GM21390 (cell line): ENCODE data around the gene TRIM26.
"Not testable (repeated sequence)": the region's sequence is repeated elsewhere in the genome, so short reads cannot be mapped to it uniquely, and the experiment has no call there.

Source experiments
- ATAC-seq: cut with Tn5 transposase; IDR thresholded peaks from one replicate; pipeline ENCODE4 v1.9.1; 2021; ENCODE audit not compliant: unreplicated experiment

TRIM26 gene

DNA sequence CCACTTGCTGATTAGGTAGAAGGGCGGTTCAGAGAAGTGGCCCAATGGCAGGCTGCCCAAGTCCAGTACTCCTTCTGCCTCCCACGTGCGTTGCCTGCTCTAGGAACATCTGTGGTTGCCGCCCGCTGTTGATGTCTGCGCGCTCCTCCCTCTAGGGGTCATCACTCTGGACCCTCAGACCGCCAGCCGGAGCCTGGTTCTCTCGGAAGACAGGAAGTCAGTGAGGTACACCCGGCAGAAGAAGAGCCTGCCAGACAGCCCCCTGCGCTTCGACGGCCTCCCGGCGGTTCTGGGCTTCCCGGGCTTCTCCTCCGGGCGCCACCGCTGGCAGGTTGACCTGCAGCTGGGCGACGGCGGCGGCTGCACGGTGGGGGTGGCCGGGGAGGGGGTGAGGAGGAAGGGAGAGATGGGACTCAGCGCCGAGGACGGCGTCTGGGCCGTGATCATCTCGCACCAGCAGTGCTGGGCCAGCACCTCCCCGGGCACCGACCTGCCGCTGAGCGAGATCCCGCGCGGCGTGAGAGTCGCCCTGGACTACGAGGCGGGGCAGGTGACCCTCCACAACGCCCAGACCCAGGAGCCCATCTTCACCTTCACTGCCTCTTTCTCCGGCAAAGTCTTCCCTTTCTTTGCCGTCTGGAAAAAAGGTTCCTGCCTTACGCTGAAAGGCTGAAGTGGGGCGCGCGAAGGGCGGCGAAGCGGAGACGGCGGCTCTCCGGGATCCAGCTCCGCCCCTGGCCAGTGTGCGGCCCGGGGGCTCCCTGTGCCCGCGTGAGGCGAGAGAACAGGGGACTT lies 41.3 kb downstream of the TRIM26 start:
- ATAC-seq = no peak

GRCh38 chr6:30169658-30170614 lies 43.3 kb downstream of the TRIM26 start:
- ATAC-seq = no peak

DNA sequence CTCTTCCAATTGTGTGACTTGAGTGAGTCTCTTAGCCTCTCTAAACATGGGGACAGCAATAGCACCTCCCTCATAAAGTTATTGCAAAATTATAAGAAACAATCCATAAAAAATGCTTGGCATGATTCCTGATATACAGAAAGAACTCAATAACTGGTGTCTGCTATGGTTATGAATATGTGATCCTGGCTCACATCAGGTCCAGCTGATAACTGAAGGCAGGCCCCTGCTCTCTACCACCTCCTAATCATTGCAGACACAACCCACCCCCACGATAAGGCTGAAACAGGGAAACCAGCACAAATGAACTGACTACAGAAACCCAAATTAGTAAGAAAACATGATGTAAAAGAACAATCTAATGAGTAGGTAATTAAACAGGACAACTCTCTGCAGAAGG lies 44.5 kb downstream of the TRIM26 start:
- no peak for ATAC-seq

- no peak for ATAC-seq
Observed at GRCh38 chr6:30167101-30167500, 46.1 kb downstream of the TRIM26 start.

GRCh38 chr6:30165238-30165637 lies 48.0 kb downstream of the TRIM26 start:
- not testable (repeated sequence) for ATAC-seq

DNA sequence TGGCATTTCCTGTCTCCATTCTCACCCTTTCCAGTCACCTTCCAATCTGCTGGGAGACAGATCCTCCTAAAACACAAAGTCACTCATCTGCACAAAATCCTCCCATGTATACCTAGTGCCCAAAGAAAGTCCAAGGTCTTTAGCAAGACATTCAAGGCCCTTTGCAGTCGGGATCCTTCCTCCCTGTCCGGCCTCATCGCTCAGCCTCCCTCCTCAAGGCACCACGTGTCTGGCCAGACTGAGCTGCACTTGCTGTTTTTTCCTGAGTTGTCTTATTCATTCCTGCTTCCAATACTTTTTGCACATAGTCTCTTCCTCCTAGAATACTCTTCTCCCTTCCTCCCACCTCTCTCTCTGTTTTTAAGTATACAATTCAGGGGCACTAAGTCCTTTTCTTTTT lies 48.5 kb downstream of the TRIM26 start:
- no peak for ATAC-seq

- ATAC-seq = no peak
Observed at GRCh38 chr6:30163918-30164654, 49.1 kb downstream of the TRIM26 start.

DNA sequence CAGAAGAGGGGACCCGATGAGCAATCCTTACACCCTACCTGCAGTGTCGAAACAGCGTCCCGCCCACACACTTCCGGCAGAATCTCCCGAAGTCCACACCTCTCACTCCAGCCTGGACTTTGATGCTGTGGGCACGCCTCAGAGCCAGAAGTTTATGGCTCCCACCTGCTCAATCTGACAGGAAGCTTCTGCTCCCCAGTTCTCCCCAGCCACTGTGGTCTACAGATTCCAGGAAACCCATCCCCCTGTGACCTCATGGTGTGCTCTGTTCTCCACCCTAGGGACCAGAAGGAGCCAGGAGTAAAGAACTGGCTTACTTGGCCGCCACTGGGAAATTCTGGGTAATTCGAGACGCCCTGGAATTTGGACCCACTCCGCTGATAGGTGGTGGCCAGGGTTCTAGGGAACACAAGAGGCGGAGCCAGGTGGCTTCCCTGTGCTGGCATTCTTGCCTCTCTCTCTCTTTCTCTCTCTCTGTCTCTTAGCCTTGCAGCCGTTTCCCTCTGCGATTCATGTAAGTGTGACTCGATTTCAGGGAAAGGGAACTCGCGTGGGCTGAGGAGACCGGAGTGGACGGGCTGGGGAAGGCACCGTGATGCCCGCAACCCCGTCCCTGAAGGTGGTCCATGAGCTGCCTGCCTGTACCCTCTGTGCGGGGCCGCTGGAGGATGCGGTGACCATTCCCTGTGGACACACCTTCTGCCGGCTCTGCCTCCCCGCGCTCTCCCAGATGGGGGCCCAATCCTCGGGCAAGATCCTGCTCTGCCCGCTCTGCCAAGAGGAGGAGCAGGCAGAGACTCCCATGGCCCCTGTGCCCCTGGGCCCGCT lies 49.9 kb downstream of the TRIM26 start, which contains the start of gene TRIM15:
Gene TRIM15 (plus strand): TSS at position 457 of the 828 bp plus-strand sequence. CDS start 139 bp downstream, at position 596.
- ATAC-seq = no peak

- ATAC-seq = no peak
Observed at GRCh38 chr6:30162265-30163089, 50.7 kb downstream of the TRIM26 start.

GRCh38 chr6:30160785-30161531 lies 52.2 kb downstream of the TRIM26 start, which contains the start of gene TRIM10:
TSS of gene TRIM10 (minus strand) at chr6:30161211. CDS start at chr6:30160858, 353 bp downstream.
- no peak for ATAC-seq

DNA sequence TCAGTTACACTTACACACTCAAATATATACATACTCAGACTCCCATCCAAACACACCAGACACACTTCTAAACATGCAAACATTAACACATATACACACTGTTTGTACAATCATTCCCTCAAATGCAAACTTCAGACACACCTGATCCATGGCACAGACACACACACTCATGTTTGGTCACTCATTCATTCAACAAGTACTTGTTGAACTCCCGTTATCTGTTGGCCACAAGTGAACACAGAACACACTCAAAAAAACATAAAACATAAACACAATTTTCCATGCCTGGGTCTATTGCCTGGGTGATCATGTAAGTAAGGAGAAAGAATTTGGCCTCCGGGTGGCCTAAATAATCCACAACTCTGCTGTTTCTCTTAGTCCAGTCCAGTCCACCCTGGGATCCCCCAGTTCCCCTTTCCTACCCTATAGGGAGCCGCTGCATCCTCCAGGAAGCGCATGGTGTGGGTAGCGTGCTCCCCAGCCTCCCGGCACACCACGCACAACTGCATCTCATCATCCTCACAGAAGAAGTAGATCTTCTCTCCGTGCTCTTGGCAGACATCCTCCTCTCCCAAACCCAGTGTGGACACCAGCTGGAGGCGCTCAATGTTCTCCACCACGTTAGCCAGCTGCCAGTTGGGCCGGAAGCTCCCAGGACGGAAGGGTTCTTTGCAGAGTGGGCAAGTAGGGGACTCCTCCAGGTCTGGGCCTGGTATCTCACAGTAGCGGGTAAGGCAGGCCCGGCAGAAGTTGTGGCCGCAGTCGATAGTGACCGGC lies 53.0 kb downstream of the TRIM26 start:
- ATAC-seq = no peak

DNA sequence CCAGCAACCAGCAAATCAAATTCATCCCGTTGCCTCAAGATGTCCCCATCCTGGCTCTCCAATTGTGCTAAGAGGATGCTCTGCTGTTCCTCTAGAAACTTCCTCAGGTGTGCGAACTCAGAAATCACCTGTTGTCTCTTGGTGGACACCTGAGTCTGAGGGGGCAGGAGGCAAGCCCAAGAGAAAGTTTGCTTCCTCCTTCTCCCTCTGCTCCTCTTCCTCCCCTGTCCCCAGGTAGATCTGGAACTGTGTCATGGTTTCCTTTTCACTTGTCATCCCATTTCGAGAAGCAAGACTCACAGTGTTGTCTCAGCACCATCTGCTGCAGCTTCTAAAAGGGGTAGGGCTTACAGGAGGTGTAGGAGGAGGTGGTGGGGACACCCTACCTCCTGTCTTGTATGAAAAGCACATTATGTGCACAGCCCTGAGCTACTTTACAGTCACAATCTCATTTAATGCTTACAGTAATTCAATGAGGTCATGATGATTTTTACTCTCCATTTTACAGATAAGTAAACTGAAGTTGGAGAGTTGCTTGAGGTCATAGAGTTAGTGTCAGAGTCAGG lies 54.6 kb downstream of the TRIM26 start:
- no peak for ATAC-seq

DNA sequence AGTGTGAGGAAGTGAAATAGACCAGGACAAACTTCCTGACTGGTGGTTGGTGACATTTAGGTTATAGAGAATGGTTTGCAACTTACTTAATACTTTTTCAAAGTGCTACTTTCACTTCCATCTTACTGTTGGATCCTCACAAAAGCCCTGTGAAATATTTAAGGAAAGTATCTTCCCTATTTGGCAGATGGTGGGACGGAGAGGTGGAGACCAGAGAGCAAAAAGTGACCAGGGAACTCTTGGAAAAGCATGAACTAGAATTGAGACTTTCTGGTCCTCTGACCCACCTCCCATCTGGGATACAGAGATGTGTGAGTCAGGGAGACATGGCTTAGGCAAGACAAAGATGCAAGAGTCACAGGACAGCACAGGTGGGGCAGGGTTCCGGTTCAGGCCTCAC lies 55.2 kb downstream of the TRIM26 start:
- no peak for ATAC-seq

DNA sequence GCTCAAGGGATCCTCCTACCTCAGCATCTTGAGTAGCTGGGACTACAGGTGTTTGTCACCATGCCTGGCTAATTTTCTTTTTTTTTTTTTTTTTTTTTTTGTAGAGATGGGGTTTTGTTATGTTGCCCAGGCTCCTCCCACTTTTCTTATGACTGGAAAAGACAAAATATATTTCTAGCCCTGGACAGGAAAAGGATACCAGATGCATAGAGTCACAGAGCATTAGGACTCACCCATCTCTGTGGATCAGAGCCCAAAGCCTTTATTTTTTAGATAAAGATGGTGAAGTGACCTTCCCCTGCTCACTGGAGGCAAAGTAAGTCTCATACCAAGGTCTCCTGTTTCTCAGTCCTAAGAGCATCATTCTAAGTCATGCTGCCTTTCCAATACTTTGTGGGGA lies 55.6 kb downstream of the TRIM26 start:
- no peak for ATAC-seq

GRCh38 chr6:30156774-30157173 lies 56.4 kb downstream of the TRIM26 start:
- ATAC-seq = no peak

GRCh38 chr6:30156262-30156599 lies 57.0 kb downstream of the TRIM26 start:
- no peak for ATAC-seq

GRCh38 chr6:30155520-30156261 lies 57.5 kb downstream of the TRIM26 start:
- ATAC-seq = no peak
